NCI-H748 treated with DMSO at 0.1 percent for 48 hours (cell line): ENCODE results near the gene NLGN2.
"Not testable (repeated sequence)": the region's sequence is repeated elsewhere in the genome, so short reads cannot be mapped to it uniquely, and the experiment has no call there.

Experiments
- DNase-seq: peaks from one replicate; lab custom pipeline; 2025; lab: John Stamatoyannopoulos, UW

The NLGN2 gene

DNA sequence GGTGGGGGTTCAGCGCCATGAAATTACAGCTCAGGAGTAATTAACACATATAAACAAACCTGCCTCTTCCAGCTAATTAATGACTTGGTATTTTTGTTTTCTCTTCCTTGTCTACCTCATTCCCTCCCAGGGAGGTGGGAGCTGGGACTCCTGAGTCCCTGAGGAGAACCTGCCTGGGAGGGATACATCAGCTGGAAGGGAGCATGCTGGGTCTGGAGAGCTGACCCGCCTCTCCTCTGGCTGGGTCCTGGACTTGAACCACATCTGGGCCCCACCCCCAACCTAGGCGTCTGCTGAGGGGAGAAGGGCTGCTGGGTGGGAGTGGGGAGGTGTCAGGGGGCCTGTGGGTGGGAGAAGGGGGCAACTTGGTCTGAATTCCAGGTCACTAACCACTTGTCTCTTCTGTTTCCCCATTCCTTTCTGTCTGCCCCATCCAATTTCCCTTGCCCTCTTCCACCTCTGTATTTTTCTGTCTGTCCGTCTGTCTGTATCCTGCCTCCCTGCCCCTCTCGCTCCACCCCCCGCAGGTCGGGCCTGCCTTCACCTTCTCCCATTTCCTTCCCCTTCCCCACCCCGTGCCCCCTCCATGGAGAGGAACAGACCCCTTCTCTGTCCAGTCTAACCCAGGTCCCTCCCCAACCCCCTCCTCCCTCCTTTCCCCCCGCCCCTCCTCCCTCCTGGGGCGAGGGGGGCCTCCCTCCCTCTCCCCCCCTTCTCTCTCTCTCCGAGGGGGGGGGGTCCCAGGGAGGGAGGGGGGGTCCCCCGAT is at the start of gene NLGN2:
Gene NLGN2 (plus strand): TSS at position 361 of the 767 bp plus-strand sequence. CDS start 411 bp downstream, outside the sequence.
- DNase-seq: no peak

GRCh38 chr17:7361906-7362305 is 45.7 kb upstream of the NLGN2 start:
- DNase-seq: no peak

DNA sequence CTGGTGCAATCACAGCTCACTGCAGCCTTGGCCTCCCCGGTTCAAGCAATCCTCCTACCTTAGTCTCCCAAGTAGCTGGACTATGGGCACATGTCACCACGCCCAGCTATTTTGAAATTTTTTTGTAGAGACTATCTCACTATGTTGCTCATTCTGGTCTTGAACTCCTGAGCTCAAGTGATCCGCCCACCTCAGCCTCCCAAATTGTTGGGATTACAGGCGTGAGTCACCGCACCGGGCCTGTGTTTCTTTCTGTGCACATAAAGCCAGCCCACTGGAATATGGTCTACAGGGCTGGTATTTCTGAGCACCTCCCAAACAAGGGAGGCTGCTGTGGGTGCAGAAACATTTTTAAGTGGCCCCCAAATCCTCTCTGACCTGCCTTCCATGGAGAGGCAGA is 44.3 kb upstream of the NLGN2 start:
- no peak for DNase-seq

- DNase-seq: not testable (repeated sequence)
These were observed 41.7 kb upstream of the NLGN2 start for GRCh38 chr17:7365963-7366362.

DNA sequence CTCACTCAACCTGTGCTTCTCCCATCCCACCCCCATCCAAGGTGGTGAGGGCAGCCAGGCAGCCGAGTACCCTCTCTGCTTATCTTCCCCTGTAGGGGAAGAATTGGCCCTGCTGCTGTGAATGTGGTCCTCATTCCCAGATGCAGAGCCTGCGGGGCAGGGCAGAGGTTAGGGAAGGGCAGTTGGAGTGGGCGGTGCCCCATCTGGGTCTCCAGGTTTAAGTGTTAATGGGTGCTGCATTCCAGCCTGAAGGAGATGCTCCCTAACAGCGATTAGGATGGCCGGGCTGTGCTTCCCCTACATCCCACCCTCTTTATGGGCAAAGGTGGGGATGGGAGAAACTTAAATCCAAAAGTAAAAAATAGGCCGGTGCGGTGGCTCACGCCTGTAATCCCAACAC is 40.6 kb upstream of the NLGN2 start:
- DNase-seq: no peak

DNA sequence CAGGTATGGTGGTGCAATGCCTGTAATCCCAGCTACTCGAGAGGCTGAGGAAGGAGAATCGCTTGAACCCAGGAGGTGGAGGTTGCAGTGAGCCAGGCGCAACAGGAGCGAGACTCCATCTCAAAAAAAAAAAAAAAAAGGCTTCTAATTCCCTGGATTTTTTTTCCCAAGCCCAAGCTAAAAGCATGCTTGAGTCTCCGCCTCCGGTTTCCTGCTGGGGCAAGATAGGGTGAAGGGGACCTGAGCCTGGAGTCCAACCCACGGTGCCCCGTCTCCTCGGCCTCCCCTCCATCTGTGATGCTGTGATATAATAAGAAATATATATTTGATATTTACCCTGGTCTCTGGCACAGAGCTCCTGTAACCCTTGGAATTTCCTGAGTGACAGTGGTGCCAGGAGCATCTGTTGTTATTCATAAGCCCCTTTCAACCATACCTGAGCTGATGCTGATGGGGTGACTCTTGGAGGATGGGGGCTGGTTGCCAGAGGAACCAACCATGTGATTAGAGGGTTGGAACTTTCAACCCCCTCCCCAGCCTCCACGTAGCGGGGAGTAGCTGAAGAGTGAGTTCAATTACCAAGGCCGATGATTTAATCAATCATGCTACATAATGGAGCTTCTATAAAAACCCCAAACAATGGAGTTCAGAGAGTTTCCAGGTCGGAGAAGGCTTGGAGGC is 39.6 kb upstream of the NLGN2 start:
- no peak for DNase-seq

DNA sequence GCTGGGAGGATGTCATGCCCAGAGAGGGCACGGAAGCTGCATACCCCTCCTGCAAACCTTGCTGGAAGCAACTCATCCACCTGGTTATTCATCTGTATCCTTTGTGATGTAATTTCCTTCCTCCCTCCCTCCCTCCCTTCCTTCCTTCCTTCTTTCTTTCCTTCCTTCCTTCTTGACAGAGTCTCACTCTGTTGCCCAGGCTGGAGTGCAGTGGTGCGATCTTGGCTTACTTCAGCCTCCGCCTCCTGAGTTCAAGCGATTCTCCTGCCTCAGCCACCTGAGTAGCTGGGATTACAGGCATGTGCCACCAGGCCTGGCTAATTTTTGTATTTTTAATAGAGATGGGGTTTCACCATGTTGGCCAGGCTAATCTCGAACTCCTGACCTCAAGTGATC is 39.0 kb upstream of the NLGN2 start:
- DNase-seq: not testable (repeated sequence)

- DNase-seq: no peak
These were observed 37.8 kb upstream of the NLGN2 start for GRCh38 chr17:7369825-7370224.

DNA sequence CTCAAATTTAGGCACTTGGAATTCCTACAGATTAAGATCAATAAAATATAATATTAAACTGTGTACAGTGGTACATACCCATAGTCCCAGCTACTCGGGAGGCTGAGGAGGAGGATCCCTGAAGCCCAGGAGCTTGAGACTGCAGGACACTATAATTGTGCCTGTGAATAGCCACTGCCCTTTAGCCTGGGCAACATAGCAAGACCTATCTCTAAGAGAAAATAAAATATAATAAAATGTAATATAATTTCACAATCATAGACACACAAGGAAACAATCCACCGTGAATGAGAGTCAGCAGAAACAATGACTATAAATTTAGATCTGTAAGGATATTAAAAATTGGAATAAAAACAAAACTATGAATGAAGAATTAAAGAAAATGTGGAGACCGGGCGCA is 36.8 kb upstream of the NLGN2 start:
- DNase-seq: no peak

DNA sequence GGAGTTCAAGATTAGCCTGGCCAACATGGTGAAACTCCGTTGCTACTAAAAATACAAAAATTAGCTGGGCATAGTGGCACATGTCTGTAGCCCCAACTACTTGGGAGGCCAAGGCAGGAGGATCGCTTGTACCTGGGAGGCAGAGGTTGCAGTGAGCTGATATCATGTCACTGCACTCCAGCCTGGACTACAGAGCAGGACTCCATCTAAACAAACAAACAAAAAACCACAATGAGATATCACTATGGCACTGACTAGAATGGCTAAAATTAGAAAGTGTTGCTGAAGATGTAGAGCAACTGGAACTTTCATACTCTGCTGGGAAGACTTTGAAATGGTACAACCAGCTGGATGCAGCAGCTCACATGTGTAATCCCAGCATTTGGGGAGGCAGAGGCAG is 33.3 kb upstream of the NLGN2 start:
- no peak for DNase-seq

DNA sequence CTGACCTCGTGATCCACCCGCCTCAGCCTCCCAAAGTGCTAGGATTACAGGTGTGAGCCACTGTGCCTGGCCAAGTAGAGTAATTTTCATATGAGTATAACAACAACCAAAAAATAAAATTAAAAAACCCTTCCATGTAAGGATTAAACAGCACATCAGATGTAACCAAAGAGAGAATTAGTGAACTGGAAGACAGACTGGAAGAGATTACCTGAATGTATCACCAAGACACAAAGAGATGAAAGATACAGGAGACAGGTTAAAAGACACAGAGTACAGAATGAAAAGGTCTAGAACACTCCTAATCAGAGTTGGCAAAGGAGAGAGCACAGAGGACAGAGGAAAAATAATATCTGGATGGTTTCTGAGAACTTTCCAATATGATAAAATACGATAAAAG is 28.5 kb upstream of the NLGN2 start:
- DNase-seq: no peak

DNA sequence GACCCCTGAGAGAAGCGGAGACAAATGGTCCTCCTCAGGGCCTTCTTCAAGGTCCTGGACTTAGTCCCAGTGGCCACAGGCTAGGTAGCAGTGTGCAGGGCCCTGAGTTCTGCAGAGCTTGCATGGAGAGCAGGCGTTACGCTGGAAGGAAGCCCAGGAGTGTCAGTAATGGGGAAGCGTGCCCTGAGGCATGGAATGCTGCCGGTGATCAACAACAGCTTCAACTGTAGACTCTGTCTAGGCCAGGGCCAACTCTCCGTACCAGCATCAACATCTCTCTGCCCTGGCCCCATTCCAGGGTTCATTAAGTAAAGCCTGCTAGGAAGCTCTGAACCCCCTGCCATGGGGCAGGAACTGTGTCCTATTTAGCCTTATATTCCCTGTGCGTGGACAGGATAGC is 27.3 kb upstream of the NLGN2 start:
- DNase-seq: peak; percentile 17

DNA sequence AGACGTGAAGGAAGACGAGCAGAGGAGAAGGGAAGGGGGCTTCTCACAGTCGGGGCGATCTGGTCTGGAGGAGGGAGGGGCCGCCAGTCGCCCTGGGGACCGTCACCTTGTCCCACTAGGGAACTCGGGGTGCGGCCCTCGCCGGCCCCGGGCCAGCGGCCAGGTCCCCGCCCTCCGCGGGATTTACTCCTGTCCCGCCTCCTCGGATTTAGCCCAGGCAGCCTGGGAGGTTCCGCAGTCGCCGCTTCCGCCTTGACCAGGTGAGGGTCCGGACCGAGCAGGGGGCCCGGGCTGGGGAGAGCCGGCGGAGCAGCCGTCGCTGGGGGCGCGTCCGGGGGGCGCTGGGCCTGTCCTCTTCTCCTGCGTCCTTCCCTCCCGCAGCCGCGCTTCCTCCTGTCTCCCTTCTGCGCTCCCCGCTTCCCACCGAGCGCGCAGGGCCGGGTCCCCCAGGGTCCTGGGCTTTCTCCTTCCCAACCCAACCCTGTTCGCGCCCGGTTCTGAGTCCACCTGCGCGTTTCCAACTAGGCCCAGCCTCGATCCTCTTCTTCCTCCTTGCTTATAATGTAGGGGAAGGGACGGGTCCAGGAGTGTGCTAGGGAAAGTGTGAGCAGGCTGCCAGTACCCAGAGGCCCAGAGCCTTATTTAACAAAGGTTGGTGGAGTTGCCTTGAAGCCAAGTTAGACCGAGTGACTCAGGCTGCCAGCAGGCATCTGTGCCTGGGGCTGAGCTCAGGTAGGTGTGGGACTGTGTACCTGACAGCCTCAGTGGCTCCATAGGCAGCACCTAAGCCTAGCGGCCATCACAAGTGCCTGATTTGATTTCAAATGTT is 26.6 kb upstream of the NLGN2 start, which contains the start of gene TNK1:
Gene TNK1 (plus strand): TSS at position 235 of the 829 bp plus-strand sequence. CDS start 1,838 bp downstream, outside the sequence.
- peak; percentile 35 for DNase-seq

DNA sequence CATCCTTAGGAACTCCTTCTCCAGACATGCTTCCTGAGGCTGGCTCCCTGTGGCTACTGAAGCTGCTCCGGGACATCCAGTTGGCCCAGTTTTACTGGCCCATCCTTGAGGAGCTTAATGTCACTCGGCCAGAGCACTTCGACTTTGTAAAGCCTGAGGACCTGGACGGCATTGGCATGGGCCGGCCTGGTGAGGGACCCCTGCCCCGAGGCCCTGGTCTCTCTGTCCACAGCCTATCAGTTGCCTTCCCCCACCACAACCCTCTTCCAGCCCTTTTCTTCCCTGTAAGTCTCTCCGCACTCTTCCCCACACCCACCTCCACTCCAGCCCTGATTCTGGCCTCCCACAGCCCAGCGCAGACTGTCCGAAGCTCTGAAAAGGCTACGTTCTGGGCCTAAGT is 24.7 kb upstream of the NLGN2 start:
- DNase-seq: no peak

- DNase-seq: no peak
These were observed 24.3 kb upstream of the NLGN2 start for GRCh38 chr17:7383371-7383741.

GRCh38 chr17:7383742-7384488 is 23.7 kb upstream of the NLGN2 start:
- peak; percentile 85 for DNase-seq

- DNase-seq: no peak
These were observed 23.1 kb upstream of the NLGN2 start for GRCh38 chr17:7384489-7385081.

GRCh38 chr17:7388856-7389255 is 18.8 kb upstream of the NLGN2 start:
- no peak for DNase-seq

DNA sequence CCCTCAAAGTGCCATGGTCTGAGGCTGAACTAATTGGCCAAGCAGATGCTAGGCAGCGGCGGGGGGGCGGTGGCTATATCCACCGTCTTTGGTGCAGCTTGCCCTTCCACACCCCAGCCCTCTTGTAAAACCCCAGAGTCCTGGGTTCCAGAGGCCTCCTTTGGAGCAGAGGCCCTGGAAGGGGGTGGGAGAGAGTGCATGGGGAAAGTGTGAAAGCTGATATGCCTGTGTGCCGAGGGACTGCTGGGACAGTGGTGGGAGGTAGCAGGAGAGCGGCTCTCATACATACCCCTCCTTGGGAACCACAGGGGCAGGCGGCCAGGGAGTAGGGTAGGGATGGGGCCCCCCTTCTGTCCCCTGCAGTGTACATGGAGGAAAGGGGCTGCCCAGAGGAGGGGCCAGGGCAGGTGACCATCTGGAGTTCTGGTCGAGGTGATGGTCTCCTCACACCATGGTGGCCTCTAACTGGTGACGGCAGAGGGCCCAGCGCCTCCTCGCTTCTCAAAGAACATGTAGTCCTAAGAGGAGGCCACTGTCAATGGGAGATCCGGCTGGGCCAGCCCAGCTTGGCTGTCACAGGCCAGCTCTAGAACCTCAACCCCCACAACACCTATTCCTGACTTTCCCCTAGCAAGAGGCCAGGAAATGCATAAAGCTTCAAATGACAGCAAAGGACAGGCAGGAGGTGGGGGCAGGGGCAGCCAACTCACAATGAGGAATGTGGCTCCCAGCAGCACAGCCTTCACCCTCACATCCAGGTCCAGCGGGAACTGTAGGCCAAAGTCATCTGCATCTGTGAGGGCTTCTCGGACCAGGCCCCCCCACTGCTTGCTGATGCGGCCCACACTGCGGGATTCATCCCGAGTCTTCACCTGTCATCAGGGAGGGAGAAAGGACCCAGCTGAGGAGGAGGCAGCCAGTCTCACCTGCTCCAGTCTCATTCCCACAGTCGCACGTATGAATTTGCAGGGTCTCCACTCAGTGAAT is 17.4 kb upstream of the NLGN2 start:
- no peak for DNase-seq

DNA sequence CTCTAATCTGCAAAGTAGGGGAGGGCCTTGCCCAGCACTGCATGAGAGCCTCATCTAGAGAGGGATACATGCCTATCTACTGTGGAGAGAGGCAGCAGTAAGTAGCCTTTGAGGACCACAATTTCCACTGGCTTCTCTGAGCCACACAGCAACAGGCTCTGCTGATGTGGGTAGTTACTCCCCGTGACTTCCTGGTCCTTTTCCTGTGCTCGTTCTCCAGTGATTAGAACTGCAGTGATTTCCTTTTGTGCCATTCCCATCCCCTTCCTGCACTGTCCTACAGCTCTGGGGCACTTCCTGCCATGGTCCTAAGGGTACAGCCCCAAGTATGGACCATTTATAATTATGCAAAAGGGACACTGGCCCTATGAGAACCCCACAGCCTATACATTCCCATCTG is 16.3 kb upstream of the NLGN2 start:
- DNase-seq: no peak
